Occipital lobe (tissue), 2 donors: ENCODE data around the gene FMN1. TPM values are rescaled to one million over a fixed set of nuclear protein-coding genes. Genes with fewer than 3 reads are reported as not detected.

Experiments
- DNase-seq: peaks from one replicate; lab custom pipeline; 2025; lab: John Stamatoyannopoulos, UW
- total RNA-seq: library from RNA; depleted of rRNA; stranded (reverse); fragments of >200 nt; gene quantifications from one replicate; pipeline ENCODE4 v1.2.3, GENCODE V29; 2014

The FMN1 gene
- total RNA-seq, 1 donor from 2014 or later: 3.9 TPM

GRCh38 chr15:32840507-32841245, 353.8 kb downstream of the FMN1 start:
- no peak for DNase-seq

DNA sequence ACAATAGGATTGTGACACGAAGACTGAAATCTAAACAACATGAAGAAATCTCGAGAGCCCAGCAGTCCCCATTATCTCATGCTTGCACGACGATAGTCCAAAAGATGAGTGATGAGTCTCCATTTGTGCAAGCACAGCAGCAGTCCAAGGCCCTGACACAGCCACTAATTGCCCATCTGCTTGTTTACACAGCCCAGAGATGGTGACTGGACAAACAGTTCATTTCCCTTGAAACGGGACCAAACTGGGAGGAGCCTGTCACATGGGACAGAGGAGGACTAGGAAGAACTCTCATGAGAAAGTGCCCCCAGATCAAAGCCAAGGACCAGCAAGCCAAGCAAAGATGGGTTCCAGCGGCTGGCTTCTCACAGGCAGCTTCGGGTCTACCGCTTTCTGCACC, 355.7 kb downstream of the FMN1 start:
- DNase-seq: peak; percentile 47

DNA sequence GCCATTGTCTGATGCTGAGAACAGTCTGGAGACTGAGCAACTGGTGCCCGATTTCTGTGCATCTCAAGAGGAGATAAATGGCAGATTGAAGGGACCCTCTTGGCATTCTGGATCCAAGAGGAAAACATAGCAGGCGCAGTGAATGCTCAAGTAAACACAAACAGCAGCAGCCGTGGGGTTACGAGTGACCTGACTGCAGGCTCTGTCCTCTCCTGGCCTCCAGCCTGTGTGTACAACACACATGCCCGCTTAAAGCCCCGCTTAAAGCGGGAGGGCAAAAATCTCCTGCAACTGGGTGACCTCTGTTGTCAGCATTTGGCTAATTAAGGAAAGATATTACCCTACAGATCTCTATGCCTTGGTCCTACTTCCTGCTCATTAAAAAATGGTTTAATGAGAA, 356.2 kb downstream of the FMN1 start:
- DNase-seq: no peak

DNA sequence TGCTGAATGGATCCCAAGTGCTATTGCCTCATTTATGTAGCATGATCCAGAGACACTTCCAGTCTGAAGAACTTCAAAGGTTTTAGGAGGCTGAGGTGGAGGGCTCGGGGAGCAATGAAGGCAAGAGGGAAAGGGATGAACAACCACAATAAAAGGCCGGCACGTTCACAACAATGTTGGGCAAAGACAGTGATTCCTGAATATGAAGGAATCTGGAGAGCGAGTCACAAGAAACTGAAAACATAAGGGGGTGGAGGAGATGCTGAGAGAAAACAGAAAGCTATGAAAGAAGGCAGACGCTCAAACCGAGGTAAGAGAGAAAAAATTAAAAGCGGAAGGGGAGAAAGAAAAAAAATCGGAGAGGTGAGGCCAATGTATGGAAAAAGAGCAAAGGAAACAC, 356.6 kb downstream of the FMN1 start:
- DNase-seq: no peak

DNA sequence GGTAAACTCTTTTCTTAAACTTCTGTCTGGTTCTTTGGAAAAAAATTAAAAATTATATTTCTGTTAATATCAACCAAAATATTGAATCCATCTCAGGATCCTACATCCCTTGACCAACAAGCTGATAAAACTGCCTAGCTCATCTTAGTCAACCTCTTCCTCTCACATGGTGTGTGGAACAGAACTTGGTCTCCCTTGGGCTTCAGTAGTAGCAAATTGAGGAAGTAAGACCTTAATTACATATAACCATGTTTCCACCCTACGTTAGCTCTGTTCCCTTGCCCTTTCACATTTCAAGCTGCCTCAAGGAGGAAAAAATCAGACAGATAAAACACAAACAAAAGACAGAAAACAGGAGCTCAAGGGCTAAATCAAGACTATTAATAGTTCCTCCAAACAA, 360.4 kb downstream of the FMN1 start:
- no peak for DNase-seq

- no peak for DNase-seq
These were observed 361.1 kb downstream of the FMN1 start for GRCh38 chr15:32833379-32833821.

GRCh38 chr15:32831485-32831884, 363.0 kb downstream of the FMN1 start:
- DNase-seq: no peak

- DNase-seq: no peak
These were observed 364.3 kb downstream of the FMN1 start for GRCh38 chr15:32830241-32830640.

DNA sequence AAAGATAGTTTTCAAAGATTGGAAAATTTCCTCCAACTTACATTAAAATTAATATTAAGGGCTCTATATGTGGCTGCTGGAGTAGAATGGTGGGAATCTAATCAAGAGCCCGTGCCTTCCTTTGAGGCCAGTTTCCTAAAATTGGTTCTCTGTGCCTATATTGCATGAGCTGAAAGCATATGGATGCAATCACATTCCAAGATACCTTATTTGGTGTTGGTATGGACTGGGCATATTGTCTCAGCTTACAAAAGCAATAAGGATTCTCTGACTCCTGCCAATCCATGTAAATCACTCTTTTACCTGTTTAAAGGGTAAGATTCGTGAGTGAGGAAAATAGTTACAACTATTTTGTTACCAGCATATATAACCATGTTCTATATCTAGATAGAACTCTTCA, 365.1 kb downstream of the FMN1 start:
- no peak for DNase-seq

GRCh38 chr15:32828507-32829186, 365.9 kb downstream of the FMN1 start:
- DNase-seq: no peak

GRCh38 chr15:32826685-32827084, 367.8 kb downstream of the FMN1 start:
- no peak for DNase-seq

- no peak for DNase-seq
These were observed 369.3 kb downstream of the FMN1 start for GRCh38 chr15:32825219-32825618.

DNA sequence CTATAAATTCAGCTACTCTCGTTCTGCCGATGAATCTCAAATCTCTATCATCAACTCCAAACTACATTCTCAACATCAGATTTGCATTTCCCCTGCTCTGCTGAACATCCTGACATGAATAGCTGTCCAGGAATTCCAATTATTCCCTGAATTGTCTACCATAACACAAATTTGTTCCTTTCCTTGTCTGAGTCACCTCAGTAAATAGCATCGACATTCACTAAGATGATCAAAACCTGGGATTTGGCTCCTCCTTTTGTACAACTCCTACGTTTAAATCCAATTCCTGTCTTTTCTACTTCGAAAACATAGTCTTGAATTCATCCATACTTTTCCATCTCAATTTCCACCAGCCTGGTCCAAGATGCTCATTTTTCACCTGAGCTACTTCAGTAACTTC, 369.7 kb downstream of the FMN1 start:
- DNase-seq: no peak

- no peak for DNase-seq
These were observed 370.8 kb downstream of the FMN1 start for GRCh38 chr15:32823750-32824149.

DNA sequence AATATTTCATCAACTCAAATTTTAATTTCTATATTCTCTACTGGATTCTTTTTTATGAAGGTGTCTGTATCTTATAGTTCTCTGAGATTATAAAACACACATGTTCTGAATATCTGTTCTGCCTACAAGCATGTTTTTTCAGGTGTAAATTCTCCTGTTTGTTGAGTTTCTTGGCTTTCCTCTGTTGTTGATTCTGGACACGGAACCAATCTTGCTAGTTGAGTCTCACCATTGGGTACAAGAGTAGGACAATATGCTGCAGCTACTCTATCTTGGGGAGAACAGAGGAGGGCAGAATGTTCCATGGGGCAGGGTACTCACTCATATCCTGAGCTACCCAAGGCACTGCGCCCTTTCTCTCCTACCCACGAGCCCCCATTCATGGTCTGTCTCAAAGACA, 371.8 kb downstream of the FMN1 start:
- DNase-seq: no peak

DNA sequence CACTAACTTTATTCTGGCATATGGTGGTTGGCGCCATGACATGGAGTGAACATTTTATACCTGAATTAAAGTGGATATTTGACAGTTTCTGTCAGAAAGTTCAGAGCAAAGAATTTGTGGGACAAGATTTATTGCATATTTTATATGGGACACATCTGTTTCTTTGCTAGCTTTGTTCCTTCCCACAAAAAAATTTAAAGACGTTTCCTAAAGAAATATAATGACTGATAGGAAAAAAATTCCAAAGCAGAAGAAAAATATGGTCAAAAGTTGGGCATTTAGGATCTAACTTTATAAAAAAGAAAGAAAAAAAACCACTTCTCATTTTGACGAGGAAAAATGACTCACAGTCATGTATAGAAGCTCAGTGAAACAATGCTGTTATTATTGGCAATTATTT, 375.1 kb downstream of the FMN1 start:
- no peak for DNase-seq

GRCh38 chr15:32818758-32819447, 375.6 kb downstream of the FMN1 start:
- DNase-seq: no peak

DNA sequence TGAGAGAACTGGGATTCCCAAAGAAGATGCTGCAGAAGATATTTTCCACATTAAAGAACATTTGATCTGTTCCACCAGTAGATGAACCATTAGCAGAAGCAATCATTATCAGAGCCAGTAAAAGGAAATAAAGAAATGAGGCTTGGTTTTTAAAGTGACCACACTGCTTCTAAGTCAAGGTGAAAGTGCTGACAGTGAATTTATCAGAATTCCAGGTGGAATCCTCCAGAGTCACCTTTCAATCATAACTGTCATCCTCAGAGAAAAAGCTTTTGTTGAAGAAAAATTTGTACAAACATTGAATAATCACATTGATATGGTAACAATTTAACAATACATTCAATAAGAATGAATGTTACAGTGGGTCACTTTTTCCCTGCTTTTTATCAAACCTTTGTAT, 376.9 kb downstream of the FMN1 start:
- no peak for DNase-seq

DNA sequence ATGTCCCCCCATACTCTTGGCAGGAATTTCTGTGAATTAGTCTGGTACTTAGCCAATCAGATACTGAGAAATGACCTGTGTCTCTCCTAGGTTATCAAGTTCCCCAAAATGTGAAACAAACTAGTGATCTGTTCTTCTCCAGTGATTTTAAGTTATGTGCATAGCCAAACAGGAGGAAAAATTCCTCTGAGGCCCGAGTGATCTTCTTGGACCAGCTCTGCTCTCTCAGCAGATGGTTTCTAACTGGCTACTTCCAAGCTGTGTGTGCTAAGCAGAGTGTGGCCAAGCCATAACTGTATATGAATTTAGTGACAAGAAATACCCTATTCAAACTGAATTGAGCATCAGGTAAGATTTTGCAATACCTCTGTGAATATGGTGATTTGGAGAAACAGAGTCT, 387.2 kb downstream of the FMN1 start:
- no peak for DNase-seq

GRCh38 chr15:32803631-32804030, 390.9 kb downstream of the FMN1 start:
- no peak for DNase-seq

GRCh38 chr15:32802286-32802936, 392.1 kb downstream of the FMN1 start:
- DNase-seq: no peak

DNA sequence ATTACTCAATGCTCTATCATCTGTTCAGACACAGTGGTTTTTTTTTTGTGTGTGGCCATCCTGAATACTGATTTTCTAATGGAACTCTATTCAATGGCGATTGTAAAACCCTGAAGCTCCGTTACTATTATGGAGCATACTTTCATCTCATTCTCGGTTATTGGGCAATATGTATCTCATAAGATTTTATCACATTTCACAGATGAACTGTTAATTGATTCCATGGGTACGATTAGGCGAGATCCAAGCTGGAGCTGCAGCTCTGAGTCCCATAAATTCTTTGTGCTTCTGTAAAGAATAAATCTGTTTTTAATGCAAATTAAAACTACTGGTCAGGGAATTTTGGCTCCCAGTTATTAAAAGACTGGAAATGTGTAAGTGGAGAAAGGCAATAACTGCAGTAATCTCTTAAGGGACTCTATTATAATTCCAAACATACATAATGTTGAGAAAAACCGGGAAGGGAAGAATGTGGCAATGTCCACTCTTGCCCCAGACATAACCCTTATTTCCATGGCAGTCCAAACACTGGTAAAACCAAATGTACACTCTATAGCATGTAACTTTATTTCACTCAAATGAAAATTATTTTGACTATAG, 394.5 kb downstream of the FMN1 start:
- DNase-seq: no peak
